ENCODE results near the gene SARDH.

DNA sequence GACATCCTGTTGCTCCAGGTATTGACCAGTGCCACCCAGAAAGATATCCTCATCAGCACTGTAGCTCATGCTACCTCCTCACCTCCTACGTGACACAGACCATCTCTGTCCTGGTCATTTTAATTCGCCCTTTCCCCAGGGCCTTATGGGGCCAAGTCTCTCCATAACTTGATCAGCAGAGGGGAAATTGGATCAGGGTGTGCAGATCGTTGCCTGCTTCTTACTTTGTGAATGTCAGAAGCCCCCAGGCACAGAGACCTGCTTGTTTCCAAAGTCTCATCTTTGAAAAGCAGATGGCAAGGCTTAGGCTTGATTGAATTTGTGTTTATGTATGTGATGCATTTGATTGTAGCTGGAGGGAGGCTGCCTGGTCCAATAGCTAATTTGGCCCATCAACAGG lies 110.8 kb downstream of the SARDH start:
- TF ChIP-seq, protein P1, sequence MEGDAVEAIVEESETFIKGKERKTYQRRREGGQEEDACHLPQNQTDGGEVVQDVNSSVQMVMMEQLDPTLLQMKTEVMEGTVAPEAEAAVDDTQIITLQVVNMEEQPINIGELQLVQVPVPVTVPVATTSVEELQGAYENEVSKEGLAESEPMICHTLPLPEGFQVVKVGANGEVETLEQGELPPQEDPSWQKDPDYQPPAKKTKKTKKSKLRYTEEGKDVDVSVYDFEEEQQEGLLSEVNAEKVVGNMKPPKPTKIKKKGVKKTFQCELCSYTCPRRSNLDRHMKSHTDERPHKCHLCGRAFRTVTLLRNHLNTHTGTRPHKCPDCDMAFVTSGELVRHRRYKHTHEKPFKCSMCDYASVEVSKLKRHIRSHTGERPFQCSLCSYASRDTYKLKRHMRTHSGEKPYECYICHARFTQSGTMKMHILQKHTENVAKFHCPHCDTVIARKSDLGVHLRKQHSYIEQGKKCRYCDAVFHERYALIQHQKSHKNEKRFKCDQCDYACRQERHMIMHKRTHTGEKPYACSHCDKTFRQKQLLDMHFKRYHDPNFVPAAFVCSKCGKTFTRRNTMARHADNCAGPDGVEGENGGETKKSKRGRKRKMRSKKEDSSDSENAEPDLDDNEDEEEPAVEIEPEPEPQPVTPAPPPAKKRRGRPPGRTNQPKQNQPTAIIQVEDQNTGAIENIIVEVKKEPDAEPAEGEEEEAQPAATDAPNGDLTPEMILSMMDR (IDR thresholded peaks at IDR 0.05 in 8 of 11, conservative IDR thresholded peaks at IDR 0.05 in 3 of 11), result no peak
- no peak for TF ChIP-seq POLR2A (IDR thresholded peaks at IDR 0.05)
- no peak for TF ChIP-seq POLR2AphosphoS5 (IDR thresholded peaks at IDR 0.05)

All from spleen (tissue), 7 donors.